Medulla oblongata (tissue), 1 donor: ENCODE data around the gene PRRC1.
"Not testable (repeated sequence)": the region's sequence is repeated elsewhere in the genome, so short reads cannot be mapped to it uniquely, and the experiment has no call there.

Experiments
- DNase-seq: peaks from one replicate; pipeline ENCODE4 v3.0.0-alpha.2; 2015; ENCODE audit errors: extremely low spot score

PRRC1 gene

GRCh38 chr5:127545249-127545648 is 27.8 kb downstream of the PRRC1 start:
- not testable (repeated sequence) for DNase-seq

GRCh38 chr5:127549551-127549950 is 32.1 kb downstream of the PRRC1 start:
- no peak for DNase-seq

- DNase-seq = no peak
Observed at GRCh38 chr5:127550652-127551409, 33.4 kb downstream of the PRRC1 start.

GRCh38 chr5:127551410-127552041 is 34.1 kb downstream of the PRRC1 start:
- no peak for DNase-seq

GRCh38 chr5:127555826-127556225 is 38.4 kb downstream of the PRRC1 start:
- DNase-seq = no peak

GRCh38 chr5:127556609-127557334 is 39.3 kb downstream of the PRRC1 start:
- DNase-seq = no peak

- DNase-seq = no peak
Observed at GRCh38 chr5:127558273-127558672, 40.8 kb downstream of the PRRC1 start.

- DNase-seq = no peak
Observed at GRCh38 chr5:127561254-127561653, 43.8 kb downstream of the PRRC1 start.

- peak; percentile 58 for DNase-seq
Observed at GRCh38 chr5:127562252-127562651, 44.8 kb downstream of the PRRC1 start.

GRCh38 chr5:127563136-127563535 is 45.7 kb downstream of the PRRC1 start:
- DNase-seq = no peak

- peak; percentile 86 for DNase-seq
Observed at GRCh38 chr5:127564002-127564769, 46.7 kb downstream of the PRRC1 start.

- DNase-seq = peak; percentile 39
Observed at GRCh38 chr5:127565586-127566270, 48.3 kb downstream of the PRRC1 start.

- no peak for DNase-seq
Observed at GRCh38 chr5:127567026-127567768, 49.8 kb downstream of the PRRC1 start.

GRCh38 chr5:127568166-127568565 is 50.7 kb downstream of the PRRC1 start:
- no peak for DNase-seq

GRCh38 chr5:127569471-127569870 is 52.0 kb downstream of the PRRC1 start:
- DNase-seq = not testable (repeated sequence)

GRCh38 chr5:127571314-127572131 is 54.1 kb downstream of the PRRC1 start:
- no peak for DNase-seq

- DNase-seq = no peak
Observed at GRCh38 chr5:127572930-127573329, 55.5 kb downstream of the PRRC1 start.

GRCh38 chr5:127574852-127575679 is 57.6 kb downstream of the PRRC1 start:
- no peak for DNase-seq

GRCh38 chr5:127577458-127577857 is 60.0 kb downstream of the PRRC1 start:
- no peak for DNase-seq
